ENCODE results near the gene COL5A1. TPM values are rescaled to one million over a fixed set of nuclear protein-coding genes. Genes with fewer than 3 reads are reported as not detected.

The COL5A1 gene
- total RNA-seq, 1 experiment from 2014 or later, result 9.5 TPM

DNA sequence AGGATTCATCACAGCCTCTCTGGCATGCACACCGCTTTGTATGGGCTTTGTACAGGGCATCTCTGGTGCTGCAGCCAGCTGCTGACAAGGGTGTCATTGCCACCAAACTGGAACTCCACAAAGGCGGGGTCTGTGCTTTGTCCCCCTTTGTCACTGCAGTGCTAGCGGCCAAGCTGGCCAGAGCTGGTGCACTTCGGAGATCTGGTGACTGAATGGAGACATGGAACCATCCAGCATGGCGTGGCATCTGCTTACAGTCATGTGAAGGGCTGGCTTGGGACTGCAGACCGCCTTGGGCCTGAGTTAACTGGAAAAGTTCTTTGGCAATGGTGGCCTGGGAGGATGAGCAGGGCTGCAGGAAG is 18.7 kb upstream of the COL5A1 start:
- Histone ChIP-seq H3T11ph (ENCODE audit: low read length) (no peak overlapping the region), H2BK120ac (ENCODE audit: low read depth, low read length, poor library complexity, severe bottlenecking) (no peak overlapping the region), H3K23ac (ENCODE audit: insufficient read length, low read depth, low read length) (no peak overlapping the region), H4K8ac (replicated peaks; ENCODE audit: insufficient read length, low read depth, low read length) (no peak overlapping the region), H2BK5ac (ENCODE audit: insufficient read length, low read length) (no peak overlapping the region), H3K56ac (ENCODE audit: insufficient read length, low read depth, low read length) (no peak overlapping the region), H3K4me1 (ENCODE audit: insufficient read depth, low read length) (no peaks in the 10 kb centered on the region; the same call in 1 of the 2 replicates), H2AFZ (ENCODE audit: low read length) (no peak overlapping the region), H4K20me1 (ENCODE audit: control insufficient read depth, insufficient read depth, insufficient read length) (no peaks in the 10 kb centered on the region), H3K14ac (ENCODE audit: insufficient read depth, low read length) (no peak overlapping the region), H3K27me3 (ENCODE audit: insufficient read depth, low read length) (no peaks in the 10 kb centered on the region), H3K4me2 (ENCODE audit: insufficient read depth, insufficient read length, low read length) (no peak overlapping the region), H4K91ac (ENCODE audit: insufficient read length, low read depth, low read length) (no peak overlapping the region), H4K5ac (ENCODE audit: insufficient read length, low read depth, low read length) (no peak overlapping the region), H3K23me2 (ENCODE audit: insufficient read length, low read depth, low read length, poor library complexity, severe bottlenecking) (peaks cover 3% of the 10 kb centered on the region), H3K4ac (ENCODE audit: low read depth, low read length) (no peak overlapping the region), H3K79me2 (ENCODE audit: insufficient read depth, low read length) (no peaks in the 10 kb centered on the region), H2BK15ac (ENCODE audit: low read depth, low read length) (no peak overlapping the region), H3K9ac (ENCODE audit: extremely low read depth, insufficient read length, low read length) (no peak overlapping the region), H3K79me1 (ENCODE audit: insufficient read depth, low read depth, low read length, poor library complexity, severe bottlenecking) (no peaks in the 10 kb centered on the region), H2BK12ac (ENCODE audit: insufficient read length, low read depth, low read length) (no peak overlapping the region), H2AK5ac (ENCODE audit: insufficient read length, low read length) (no peak overlapping the region), H2BK20ac (ENCODE audit: low read depth, low read length, poor library complexity, severe bottlenecking) (no peak overlapping the region), H3K27ac (ENCODE audit: insufficient read length, low read depth, low read length) (no peak overlapping the region), H3K9me3 (ENCODE audit: control insufficient read depth, low read depth, low read length) (no peaks in the 10 kb centered on the region), H3K18ac (ENCODE audit: insufficient read length, low read depth, low read length) (no peak overlapping the region)
- peaks cover 4% of the 10 kb centered on the region for H3K27me3 Mint-ChIP-seq (ENCODE audit: low read depth)
- no peaks in the 10 kb centered on the region; a peak in 3 of 5 replicates for H3K9me3 Mint-ChIP-seq
- no peak overlapping the region for H3K4me3 Mint-ChIP-seq
- TF ChIP-seq, protein P1, sequence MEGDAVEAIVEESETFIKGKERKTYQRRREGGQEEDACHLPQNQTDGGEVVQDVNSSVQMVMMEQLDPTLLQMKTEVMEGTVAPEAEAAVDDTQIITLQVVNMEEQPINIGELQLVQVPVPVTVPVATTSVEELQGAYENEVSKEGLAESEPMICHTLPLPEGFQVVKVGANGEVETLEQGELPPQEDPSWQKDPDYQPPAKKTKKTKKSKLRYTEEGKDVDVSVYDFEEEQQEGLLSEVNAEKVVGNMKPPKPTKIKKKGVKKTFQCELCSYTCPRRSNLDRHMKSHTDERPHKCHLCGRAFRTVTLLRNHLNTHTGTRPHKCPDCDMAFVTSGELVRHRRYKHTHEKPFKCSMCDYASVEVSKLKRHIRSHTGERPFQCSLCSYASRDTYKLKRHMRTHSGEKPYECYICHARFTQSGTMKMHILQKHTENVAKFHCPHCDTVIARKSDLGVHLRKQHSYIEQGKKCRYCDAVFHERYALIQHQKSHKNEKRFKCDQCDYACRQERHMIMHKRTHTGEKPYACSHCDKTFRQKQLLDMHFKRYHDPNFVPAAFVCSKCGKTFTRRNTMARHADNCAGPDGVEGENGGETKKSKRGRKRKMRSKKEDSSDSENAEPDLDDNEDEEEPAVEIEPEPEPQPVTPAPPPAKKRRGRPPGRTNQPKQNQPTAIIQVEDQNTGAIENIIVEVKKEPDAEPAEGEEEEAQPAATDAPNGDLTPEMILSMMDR (conservative IDR thresholded peaks at IDR 0.05), result no peak
- peak; percentile 13 for DNase-seq
- H3K4me1 Mint-ChIP-seq, result peaks cover 23 to 49% of the 10 kb centered on the region in 2 experiments
- H3K27ac Mint-ChIP-seq, result no peak overlapping the region
- no CpG with 5 or more reads among the region's 6 CpGs for WGBS (ENCODE audit: extremely low coverage, insufficient read length, low lambda C conversion rate)
- no peaks in the 10 kb centered on the region for H3K36me3 Mint-ChIP-seq (ENCODE audit: insufficient read depth in 1 of 3, low read depth in 3 of 3)
